GM19023 (cell line): ENCODE data around the gene FAM200B.

Experiments
- ATAC-seq: cut with Tn5 transposase; IDR thresholded peaks from one replicate; pipeline ENCODE4 v1.9.1; 2021; ENCODE audit warnings: mild to moderate bottlenecking, moderate library complexity; ENCODE audit not compliant: unreplicated experiment

Gene FAM200B

DNA sequence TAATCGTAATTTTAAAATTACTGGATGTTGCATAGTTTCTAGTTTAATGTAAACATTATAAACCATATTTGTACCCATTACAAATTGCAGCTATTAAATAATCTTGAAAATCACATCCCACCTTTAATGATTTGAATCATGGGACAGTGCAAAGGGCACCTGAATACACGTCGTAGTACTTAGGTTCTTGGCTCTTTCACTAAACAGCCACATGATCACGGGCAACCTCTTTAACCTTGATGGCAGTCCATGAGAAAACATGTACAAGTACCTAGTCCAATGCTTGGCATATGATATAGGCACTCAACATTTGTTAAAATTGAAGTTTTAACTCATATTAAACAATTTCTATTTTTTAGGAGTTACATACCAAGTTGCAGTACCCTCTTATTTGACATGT, 14.6 kb upstream of the FAM200B start:
- ATAC-seq: no peak

- ATAC-seq: no peak
Measured at GRCh38 chr4:15668566-15669435, 12.8 kb upstream of the FAM200B start.

- no peak for ATAC-seq
Measured at GRCh38 chr4:15670576-15670975, 11.1 kb upstream of the FAM200B start.

DNA sequence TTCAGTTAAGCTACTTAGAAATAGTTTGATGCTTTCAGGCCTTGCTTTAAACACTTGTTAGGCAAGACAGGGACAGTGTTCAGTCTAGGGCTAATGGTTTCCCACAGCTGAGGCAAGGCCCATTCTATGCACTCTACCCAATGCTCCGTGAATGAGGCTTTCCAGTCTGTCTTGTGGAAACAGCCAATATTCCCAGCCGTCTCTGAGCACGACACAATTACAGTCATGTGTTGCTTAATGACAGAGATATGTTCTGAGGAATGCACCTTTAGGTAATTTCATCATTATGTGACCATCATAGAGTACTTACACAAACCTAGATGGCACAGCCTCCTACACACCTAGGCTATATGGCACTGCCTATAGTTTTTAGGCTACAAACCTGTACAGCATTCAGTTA, 9.5 kb upstream of the FAM200B start:
- no peak for ATAC-seq

GRCh38 chr4:15673337-15673736, 8.3 kb upstream of the FAM200B start:
- no peak for ATAC-seq

DNA sequence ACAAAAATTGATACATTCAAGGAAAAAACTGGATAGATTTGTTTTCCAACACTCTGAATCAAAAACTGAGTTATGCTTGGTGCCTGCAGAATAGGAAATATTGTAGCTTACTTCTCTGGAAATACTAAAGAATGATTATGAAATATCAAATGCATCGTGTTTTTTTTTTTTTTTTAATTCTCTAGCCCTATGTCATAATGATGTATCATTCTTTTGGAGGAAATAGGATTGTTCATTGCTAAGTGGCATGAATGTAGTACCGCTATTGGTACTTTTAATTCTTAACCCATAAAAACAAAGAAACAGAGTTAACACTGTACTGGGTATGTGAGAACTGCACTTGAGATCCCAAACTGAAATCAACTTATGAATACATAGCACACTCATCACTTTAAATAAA, 7.6 kb upstream of the FAM200B start:
- ATAC-seq: no peak

- ATAC-seq: no peak
Measured at GRCh38 chr4:15674926-15675325, 6.7 kb upstream of the FAM200B start.

- no peak for ATAC-seq
Measured at GRCh38 chr4:15675356-15675755, 6.3 kb upstream of the FAM200B start.

GRCh38 chr4:15676039-15676438, 5.6 kb upstream of the FAM200B start:
- ATAC-seq: no peak

- no peak for ATAC-seq
Measured at GRCh38 chr4:15676899-15677298, 4.7 kb upstream of the FAM200B start.

- no peak for ATAC-seq
Measured at GRCh38 chr4:15677507-15677988, 4.1 kb upstream of the FAM200B start.

GRCh38 chr4:15681067-15681371, 608 bp upstream of the FAM200B start:
- ATAC-seq: no peak

GRCh38 chr4:15682242-15683142, 865 bp downstream of the FAM200B start:
- ATAC-seq: no peak

GRCh38 chr4:15683143-15683495, 1.5 kb downstream of the FAM200B start:
- no peak for ATAC-seq

GRCh38 chr4:15684498-15684897, 2.9 kb downstream of the FAM200B start:
- no peak for ATAC-seq

DNA sequence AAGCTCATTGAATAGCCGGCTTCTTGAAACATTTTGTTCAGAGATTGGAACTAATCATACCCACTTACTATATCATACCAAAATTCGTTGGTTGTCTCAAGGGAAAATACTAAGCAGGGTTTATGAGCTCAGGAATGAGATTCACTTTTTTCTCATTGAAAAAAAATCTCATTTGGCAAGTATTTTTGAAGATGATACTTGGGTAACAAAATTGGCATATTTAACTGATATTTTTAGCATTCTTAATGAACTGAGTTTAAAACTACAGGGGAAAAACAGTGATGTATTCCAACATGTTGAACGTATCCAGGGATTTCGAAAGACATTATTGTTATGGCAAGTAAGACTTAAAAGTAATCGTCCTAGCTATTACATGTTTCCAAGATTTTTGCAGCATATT, 6.4 kb downstream of the FAM200B start:
- ATAC-seq: no peak

- no peak for ATAC-seq
Measured at GRCh38 chr4:15689540-15689939, 7.9 kb downstream of the FAM200B start.

DNA sequence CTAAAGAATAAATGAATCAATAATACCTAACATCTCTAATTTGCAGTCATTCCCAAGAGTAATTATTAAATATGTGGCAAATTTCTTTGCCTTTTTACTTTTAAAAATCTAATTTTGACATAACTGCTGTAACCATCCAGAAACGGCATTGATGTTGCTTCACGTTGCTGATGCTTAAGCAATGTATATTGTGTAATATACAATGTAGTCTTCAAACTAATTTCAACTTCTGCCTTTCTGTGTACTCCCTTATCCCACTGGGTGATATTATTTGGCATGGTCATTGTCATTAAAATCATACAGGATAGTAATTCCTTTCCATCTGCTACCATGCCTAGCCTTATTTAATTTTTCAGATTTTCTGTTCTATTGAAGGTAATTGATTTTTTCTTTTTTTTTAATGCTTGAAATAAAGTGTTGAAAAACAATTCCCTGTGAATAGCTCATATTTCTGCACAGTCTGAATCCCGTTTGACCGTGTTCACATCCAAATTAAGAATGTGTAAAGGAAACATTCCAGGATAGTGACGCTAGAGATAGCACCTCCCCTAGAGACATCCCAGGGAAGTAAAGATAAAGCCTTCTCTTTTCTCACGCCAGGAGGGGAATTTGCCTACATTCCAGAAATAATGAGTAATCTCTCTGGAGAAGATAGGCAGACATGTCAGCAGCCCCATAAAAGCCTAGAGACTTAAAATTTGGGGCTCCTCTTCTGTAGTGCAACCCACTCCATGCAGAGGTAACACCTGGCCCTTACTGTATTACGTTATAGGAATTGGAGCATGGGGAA, 8.6 kb downstream of the FAM200B start:
- ATAC-seq: no peak

GRCh38 chr4:15691346-15692135, 9.9 kb downstream of the FAM200B start:
- ATAC-seq: no peak

DNA sequence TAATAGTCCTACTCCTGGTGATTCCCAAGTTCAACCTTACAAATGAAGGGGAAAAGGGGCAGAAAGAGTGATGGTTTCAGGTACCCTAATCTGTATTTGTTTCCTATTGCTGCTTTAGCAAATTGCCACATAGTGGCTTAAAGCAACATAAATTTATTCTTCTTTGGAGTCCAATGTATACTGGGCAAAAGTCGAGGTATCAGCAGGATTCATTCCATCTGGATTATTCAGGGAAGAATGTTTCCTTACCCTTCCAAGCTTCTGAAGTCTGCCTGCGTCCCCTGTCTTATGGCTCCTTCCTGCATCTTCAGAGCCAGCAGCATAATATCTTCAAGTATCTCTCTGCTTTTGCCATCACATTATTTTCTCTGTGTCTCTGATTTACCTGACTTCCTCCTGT, 11.0 kb downstream of the FAM200B start:
- ATAC-seq: no peak
